Pancreas (tissue), 10 donors: Measurements from ENCODE around the gene EYA4. TPM values are rescaled to one million over a fixed set of nuclear protein-coding genes. Genes with fewer than 3 reads are reported as not detected.

ENCODE experiments used
- ATAC-seq, 4 donors: fragments of 200-7000 bp; cut with Tn5 transposase; one replicate each; pipeline versions ENCODE4 v1.8.0 to v1.9.1; 2020; ENCODE audit warnings: mild to moderate bottlenecking in 4 of 4, moderate library complexity in 4 of 4
- DNase-seq, 6 donors: peaks; one replicate each; pipeline ENCODE4 v3.0.0-alpha.2; 2020
- FAIRE-seq: peaks from 2 replicates; lab custom pipeline; 2012; peaks lifted over from hg19 to GRCh38; lab: Jason Lieb, UNC
- H3K27ac ChIP-seq, 4 donors: fragments of 200-600 bp; sonication (generic); 1 replicate in 3 of 4; 2 replicates in 1 of 4; pipeline versions ENCODE4 v1.5.0 to v1.8.0; 2020
- H3K27me3 ChIP-seq, 4 donors: fragments of 200-600 bp; one replicate each; pipeline ENCODE4 v1.8.0; 2021
- H3K36me3 ChIP-seq, 3 donors: fragments of 200-600 bp; sonication (generic) in 1 of 3; one replicate each; pipeline versions ENCODE4 v1.5.0 to v1.8.0; 2020 to 2021
- H3K4me1 ChIP-seq, 3 donors: fragments of 200-600 bp; one replicate each; pipeline ENCODE4 v1.8.0; 2021
- H3K4me3 ChIP-seq, 4 donors: fragments of 200-600 bp; sonication (generic) in 2 of 4; one replicate each; pipeline versions ENCODE4 v1.5.0 to v1.8.0; 2020 to 2021
- H3K9me3 ChIP-seq, 4 donors: fragments of 200-600 bp; one replicate each; pipeline ENCODE4 v1.8.0; 2021
- WGBS, 2 donors: extraction: QIAGEN DNeasy Blood & Tissue Kit; methylation state at CpG; one replicate each; pipeline ENCODE4 v1.1.7; 2013; 5-methylcytosine and 5-hydroxymethylcytosine counted together
- intact Hi-C, 3 donors: fragments of 100-400 bp; cut with DNase I; formaldehyde crosslinking; loops; one replicate each; pipeline versions ENCODE4 v1.11.1 to v1.14.2; 2022
- polyA plus RNA-seq, 2 donors: library from polyadenylated mRNA; stranded (reverse); fragments of 200-250 nt; gene quantifications; one replicate each; pipeline ENCODE4 v1.2.3, GENCODE V29; 2013
- total RNA-seq, 6 donors: library from RNA; stranded (reverse); fragmentation: NEBNext Ultra II Directional in 4 of 6; extraction: Animal tissue kit (Norgen Biotek cat#: 25700) in 4 of 6; gene quantifications; one replicate each; pipeline versions ENCODE4 v1.2.1 to v1.2.4, GENCODE V29; 2021 to 2023
- TF ChIP-seq, protein P1 (sequence below), 4 donors: fragments of 200-600 bp; sonication (generic) in 3 of 4; IDR thresholded peaks; one replicate each; pipeline versions ENCODE4 v1.5.0 to v1.8.0; 2021; ENCODE audit warnings: antibody characterized with exemption in 4 of 4
- donor health status: healthy with polysubstance abuse.
- donor health status: DM: no; HTN: no; CAD: no; lungs with moderate emphysema.
- donor health status: DM: no; HTN: no; CAD: no.
- donor health status: control.
- donor health status: control.
- donor health status: Bipolar disorder and iron deficiency.
- donor health status: DM: yes; HTN: yes; CAD: no.
- donor health status: DM: no; HTN: no; CAD: no.
- donor health status: DM: no; HTN: no; CAD: no.
- donor health status: DM: yes; HTN: yes; CAD: no.

Gene EYA4
- total and polyA plus RNA-seq, 8 donors: 0.08 to 1.3 (median 0.19) TPM

DNA sequence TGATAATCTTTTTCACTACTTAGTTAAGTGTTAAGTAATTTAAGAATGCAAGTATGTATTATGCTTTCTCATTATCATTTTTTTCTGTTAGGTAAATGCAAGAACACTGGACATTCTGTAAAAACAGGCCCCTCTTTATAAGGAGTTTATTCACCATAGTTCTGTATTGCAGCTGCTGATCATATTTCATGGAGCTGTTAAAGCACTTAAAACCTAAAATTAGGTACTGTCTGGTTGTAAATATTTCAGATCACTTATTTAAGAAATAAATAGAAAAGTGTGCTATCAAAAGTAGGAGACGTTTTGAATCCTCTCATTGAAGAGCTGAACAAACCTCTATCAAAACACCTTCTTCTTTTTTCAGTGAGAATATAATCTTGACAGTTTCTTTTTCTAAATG lies 3.9 kb downstream of the EYA4 start:
- H3K4me1 ChIP-seq: peaks cover 0 to 6% (median 0%) of the 10 kb centered on the region in 3 donors
- DNase-seq (no peak), FAIRE-seq (no peak), ATAC-seq (no peak)
- 24 to 44% methylated on average over 1 of the region's 1 CpG for WGBS, 2 donors
- H3K9me3 ChIP-seq: no peaks in the 10 kb centered on the region
- no peak overlapping the region for H3K4me3 ChIP-seq
- peaks cover 0 to 38% (median 9%) of the 10 kb centered on the region in 4 donors for H3K27me3 ChIP-seq
- intact Hi-C loops: no loop called here
- TF ChIP-seq, protein P1, sequence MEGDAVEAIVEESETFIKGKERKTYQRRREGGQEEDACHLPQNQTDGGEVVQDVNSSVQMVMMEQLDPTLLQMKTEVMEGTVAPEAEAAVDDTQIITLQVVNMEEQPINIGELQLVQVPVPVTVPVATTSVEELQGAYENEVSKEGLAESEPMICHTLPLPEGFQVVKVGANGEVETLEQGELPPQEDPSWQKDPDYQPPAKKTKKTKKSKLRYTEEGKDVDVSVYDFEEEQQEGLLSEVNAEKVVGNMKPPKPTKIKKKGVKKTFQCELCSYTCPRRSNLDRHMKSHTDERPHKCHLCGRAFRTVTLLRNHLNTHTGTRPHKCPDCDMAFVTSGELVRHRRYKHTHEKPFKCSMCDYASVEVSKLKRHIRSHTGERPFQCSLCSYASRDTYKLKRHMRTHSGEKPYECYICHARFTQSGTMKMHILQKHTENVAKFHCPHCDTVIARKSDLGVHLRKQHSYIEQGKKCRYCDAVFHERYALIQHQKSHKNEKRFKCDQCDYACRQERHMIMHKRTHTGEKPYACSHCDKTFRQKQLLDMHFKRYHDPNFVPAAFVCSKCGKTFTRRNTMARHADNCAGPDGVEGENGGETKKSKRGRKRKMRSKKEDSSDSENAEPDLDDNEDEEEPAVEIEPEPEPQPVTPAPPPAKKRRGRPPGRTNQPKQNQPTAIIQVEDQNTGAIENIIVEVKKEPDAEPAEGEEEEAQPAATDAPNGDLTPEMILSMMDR (IDR thresholded peaks at IDR 0.05): no peak
- H3K27ac ChIP-seq: no peak overlapping the region
- H3K36me3 ChIP-seq: no peaks in the 10 kb centered on the region

DNA sequence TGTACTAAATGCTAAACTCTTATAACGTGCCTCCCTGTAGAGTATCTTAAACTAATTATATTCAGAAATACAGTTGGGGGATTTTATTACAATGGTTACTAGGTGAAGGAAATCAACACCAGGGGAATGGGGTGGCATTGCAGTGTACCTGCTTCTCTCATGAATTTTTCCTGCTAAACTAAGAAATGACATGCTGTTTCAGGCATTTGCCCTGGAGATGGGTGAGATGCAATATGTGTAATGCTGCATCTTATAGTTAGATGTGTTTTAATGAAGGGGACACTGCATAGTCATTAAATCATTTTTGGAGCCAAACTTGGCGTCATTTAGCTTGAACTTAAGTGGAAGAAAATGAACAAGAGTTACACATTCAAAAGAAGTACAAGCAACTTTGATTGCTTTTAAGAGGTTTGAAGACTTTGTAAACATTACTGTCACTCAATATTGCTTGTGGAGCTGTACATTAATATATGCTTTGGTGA lies 4.3 kb downstream of the EYA4 start:
- no peaks in the 10 kb centered on the region for H3K36me3 ChIP-seq

DNA sequence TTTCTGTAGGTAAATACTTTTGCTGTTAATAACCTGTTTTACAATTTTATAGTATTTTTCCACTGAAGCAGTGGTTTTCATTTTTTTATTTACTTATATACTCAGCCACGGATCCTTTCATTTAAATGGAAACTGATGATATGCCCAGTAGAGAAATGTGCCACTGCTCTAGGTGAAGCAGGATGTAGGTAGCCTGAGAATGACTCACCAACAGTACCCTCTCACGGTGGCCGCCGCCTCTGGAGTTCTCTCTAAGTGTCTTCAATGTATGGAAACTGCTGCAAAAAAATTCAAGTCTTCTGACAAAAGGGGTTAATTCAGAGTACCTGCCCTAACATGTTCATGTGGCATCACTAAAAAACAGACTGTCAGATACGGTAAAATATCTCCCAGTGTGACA lies 6.4 kb downstream of the EYA4 start:
- H3K27me3 ChIP-seq: peaks cover 0 to 27% (median 9%) of the 10 kb centered on the region in 4 donors
- TF ChIP-seq, protein P1 (IDR thresholded peaks at IDR 0.05): no peak
- 66 to 78% methylated on average over 5 of the region's 5 CpGs for WGBS, 2 donors

More for the DNA sequence above, 4.3 kb downstream of the EYA4 start:
- DNase-seq: no peak
- 39 to 63% methylated on average over 2 of the region's 2 CpGs for WGBS, 2 donors
- FAIRE-seq: no peak
- ATAC-seq: no peak
- intact Hi-C loops: no loop called here
- H3K27ac ChIP-seq: no peak overlapping the region
- H3K4me1 ChIP-seq: peaks cover 0 to 6% (median 0%) of the 10 kb centered on the region in 3 donors
- TF ChIP-seq, protein P1 (IDR thresholded peaks at IDR 0.05): no peak
- H3K27me3 ChIP-seq: peaks cover 0 to 37% (median 9%) of the 10 kb centered on the region in 4 donors
- H3K4me3 ChIP-seq: no peak overlapping the region
- no peaks in the 10 kb centered on the region for H3K9me3 ChIP-seq

GRCh38 chr6:133248241-133249001 lies 7.3 kb downstream of the EYA4 start:
- Histone ChIP-seq H3K27me3 (peaks cover 0 to 25% (median 9%) of the 10 kb centered on the region in 4 donors), H3K27ac (no peak overlapping the region), H3K4me1 (no peaks in the 10 kb centered on the region), H3K36me3 (no peaks in the 10 kb centered on the region), H3K4me3 (no peak overlapping the region), H3K9me3 (no peaks in the 10 kb centered on the region)
- TF ChIP-seq, protein P1 (IDR thresholded peaks at IDR 0.05): no peak
- intact Hi-C loops: no loop called here
- DNase-seq (no peak), ATAC-seq (no peak), FAIRE-seq (no peak)
- 59 to 71% methylated on average over 6 of the region's 6 CpGs for WGBS, 2 donors

More for the DNA sequence above, 6.4 kb downstream of the EYA4 start:
- Histone ChIP-seq H3K4me3 (no peak overlapping the region), H3K4me1 (no peaks in the 10 kb centered on the region), H3K9me3 (no peaks in the 10 kb centered on the region), H3K36me3 (no peaks in the 10 kb centered on the region), H3K27ac (no peak overlapping the region)
- DNase-seq (no peak), FAIRE-seq (no peak), ATAC-seq (no peak)
- intact Hi-C loops: no loop called here

GRCh38 chr6:133251688-133252087 lies 10.5 kb downstream of the EYA4 start:
- FAIRE-seq (no peak), DNase-seq (no peak), ATAC-seq (no peak)
- 76 to 88% methylated on average over 2 of the region's 2 CpGs for WGBS, 2 donors
- Histone ChIP-seq H3K9me3 (no peaks in the 10 kb centered on the region), H3K27me3 (peaks cover 0 to 4% (median 2%) of the 10 kb centered on the region in 4 donors), H3K27ac (no peak overlapping the region), H3K4me3 (no peak overlapping the region), H3K4me1 (no peaks in the 10 kb centered on the region), H3K36me3 (no peaks in the 10 kb centered on the region)
- TF ChIP-seq, protein P1 (IDR thresholded peaks at IDR 0.05): no peak
- intact Hi-C loops: no loop called here
